Spleen (tissue), 11 donors: ENCODE data around the gene DRD3. TPM values are rescaled to one million over a fixed set of nuclear protein-coding genes. Genes with fewer than 3 reads are reported as not detected.

Source experiments
- DNase-seq: peaks from one replicate; pipeline ENCODE4 v3.0.0-alpha.2; 2020
- H3K27ac ChIP-seq, 8 donors: fragments of 200-600 bp; sonication (generic) in 7 of 8; 1 replicate in 4 of 8; 2 replicates in 4 of 8; pipeline versions ENCODE4 v1.5.0 to v1.8.0; 2016 to 2021; ENCODE audit warnings: inconsistent platforms in 4 of 8, mild to moderate bottlenecking in 4 of 8, moderate library complexity in 1 of 8
- H3K27me3 ChIP-seq, 7 donors: fragments of 200-600 bp; sonication (generic) in 6 of 7; replicated peaks in 1 of 7; 1 replicate in 4 of 7; 2 replicates in 3 of 7; pipeline versions ENCODE4 v1.5.0 to v1.8.0; 2016 to 2021; ENCODE audit warnings: inconsistent platforms in 3 of 7, mild to moderate bottlenecking in 1 of 7
- H3K36me3 ChIP-seq, 6 donors: fragments of 200-600 bp; sonication (generic) in 5 of 6; 1 replicate in 4 of 6; 2 replicates in 2 of 6; pipeline versions ENCODE4 v1.5.0 to v1.8.0; 2016 to 2021; ENCODE audit warnings: inconsistent platforms in 2 of 6
- H3K4me1 ChIP-seq, 6 donors: fragments of 200-600 bp; sonication (generic) in 5 of 6; 1 replicate in 3 of 6; 2 replicates in 3 of 6; pipeline versions ENCODE4 v1.5.0 to v1.8.0; 2016 to 2021; ENCODE audit warnings: inconsistent platforms in 3 of 6
- H3K4me3 ChIP-seq, 8 donors: fragments of 200-600 bp; sonication (generic) in 7 of 8; 1 replicate in 4 of 8; 2 replicates in 4 of 8; pipeline versions ENCODE4 v1.5.0 to v1.8.0; 2016 to 2021; ENCODE audit warnings: inconsistent platforms in 4 of 8, mild to moderate bottlenecking in 4 of 8, moderate library complexity in 2 of 8
- H3K9me3 ChIP-seq, 8 donors: fragments of 200-600 bp; sonication (generic) in 7 of 8; 1 replicate in 4 of 8; 2 replicates in 4 of 8; pipeline versions ENCODE4 v1.5.0 to v1.8.0; 2016 to 2021; ENCODE audit warnings: inconsistent platforms in 4 of 8
- CTCF ChIP-seq, 11 experiments: fragments of 200-600 bp in 7 of 11; fragments of 450-650 bp in 4 of 11; sonication (generic) in 4 of 11; IDR thresholded peaks in 8 of 11; conservative IDR thresholded peaks in 3 of 11; 1 replicate in 7 of 11; 2 replicates in 4 of 11; pipeline versions ENCODE4 v1.4.0 to v1.8.0; 2016 to 2021; ENCODE audit warnings: antibody characterized with exemption in 11 of 11, inconsistent platforms in 4 of 11, mild to moderate bottlenecking in 1 of 11
- POLR2A ChIP-seq, 3 donors: fragments of 450-650 bp; IDR thresholded peaks; one replicate each; pipeline ENCODE4 v1.5.1; 2017; ENCODE audit warnings: antibody characterized with exemption in 3 of 3, mild to moderate bottlenecking in 1 of 3
- POLR2AphosphoS5 ChIP-seq, 3 donors: sonication (generic); formaldehyde crosslinking; IDR thresholded peaks; one replicate each; pipeline ENCODE4 v1.5.1; 2017; ENCODE audit warnings: antibody characterized with exemption in 3 of 3
- WGBS, 5 donors: extraction: QIAGEN DNeasy Blood & Tissue Kit in 3 of 5; methylation state at CpG; one replicate each; pipeline versions ENCODE4 v1.1.5 to v1.1.7; 2013 to 2018; 5-methylcytosine and 5-hydroxymethylcytosine counted together
- intact Hi-C: fragments of 100-400 bp; cut with DNase I; formaldehyde crosslinking; loops from one replicate; pipeline ENCODE4 v1.15.0; 2023; ENCODE audit warnings: low total_unique reads
- polyA plus RNA-seq, 3 donors: library from polyadenylated mRNA; stranded (reverse); fragments of 200-250 nt; gene quantifications; one replicate each; pipeline ENCODE4 v1.2.1, GENCODE V29; 2013
- total RNA-seq, 7 donors: library from RNA; depleted of rRNA in 3 of 7; stranded (reverse); fragments of >200 nt in 3 of 7; fragmentation: NEBNext Ultra II Directional in 4 of 7; extraction: Animal tissue kit (Norgen Biotek cat#: 25700) in 4 of 7; gene quantifications; one replicate each; pipeline versions ENCODE4 v1.1.0 to v1.2.1, GENCODE V29; 2016 to 2021
- donor health status: healthy with polysubstance abuse.
- donor health status: DM: no; HTN: no; CAD: no; lungs with moderate emphysema.
- donor health status: DM: no; HTN: no; CAD: no.
- donor health status: Bipolar disorder and iron deficiency.
- donor health status: healthy.
- donor health status: DM: no; HTN: no; CAD: no.
- donor health status: DM: yes; HTN: yes; CAD: no.

The DRD3 gene
- total and polyA plus RNA-seq, 10 donors, result 0.30 TPM; not detected in 9

GRCh38 chr3:114079761-114080160 is 99.1 kb downstream of the DRD3 start:
- peaks cover 0 to 6% (median 0%) of the 10 kb centered on the region in 6 donors for H3K4me1 ChIP-seq
- no peaks in the 10 kb centered on the region for H3K9me3 ChIP-seq
- TF ChIP-seq POLR2AphosphoS5 (IDR thresholded peaks at IDR 0.05) (no peak), CTCF (IDR thresholded peaks at IDR 0.05 in 8 of 11, conservative IDR thresholded peaks at IDR 0.05 in 3 of 11) (no peak), POLR2A (IDR thresholded peaks at IDR 0.05) (no peak)
- 56 to 83% (median 74%) methylated on average over 5 of the region's 5 CpGs for WGBS, 5 donors
- H3K4me3 ChIP-seq, result peak overlapping the region in 4 of 8 donors; percentile 2 to 43 (median 16)
- peaks cover 0 to 100% (median 65%) of the 10 kb centered on the region in 6 donors for H3K36me3 ChIP-seq
- no peak for DNase-seq
- H3K27ac ChIP-seq, result peak overlapping the region in 7 of 8 donors; percentile 2 to 65 (median 43)
- H3K27me3 ChIP-seq, result no peaks in the 10 kb centered on the region
- intact Hi-C loops, result no loop called here

GRCh38 chr3:114078126-114078525 is 100.7 kb downstream of the DRD3 start:
- no peak for DNase-seq
- Histone ChIP-seq H3K27ac (no peak overlapping the region), H3K4me3 (no peak overlapping the region), H3K27me3 (no peaks in the 10 kb centered on the region), H3K4me1 (peaks cover 0 to 6% (median 0%) of the 10 kb centered on the region in 6 donors), H3K36me3 (peaks cover 0 to 100% (median 73%) of the 10 kb centered on the region in 6 donors), H3K9me3 (no peaks in the 10 kb centered on the region)
- intact Hi-C loops, result no loop called here
- no peak for TF ChIP-seq CTCF (IDR thresholded peaks at IDR 0.05 in 8 of 11, conservative IDR thresholded peaks at IDR 0.05 in 3 of 11)
- no peak for TF ChIP-seq POLR2AphosphoS5 (IDR thresholded peaks at IDR 0.05)
- TF ChIP-seq POLR2A (IDR thresholded peaks at IDR 0.05), result no peak

Other genes starting within 250 kb of the DRD3 start
- gene ZDHHC23, start 231.0 kb downstream of the DRD3 start, total RNA-seq, result 10 to 100 TPM in 2 of 7 donors, 1 to 10 TPM in 5; 5.3 to 16.4 (median 8.4) TPM
- 1 to 10 TPM; 2.0 to 2.8 (median 2.3) TPM for gene ZDHHC23, start 231.0 kb downstream of the DRD3 start, polyA plus RNA-seq
- gene CCDC191, start 122.5 kb downstream of the DRD3 start, total RNA-seq, result 10 to 100 TPM in 2 of 7 donors, 1 to 10 TPM in 5; 5.8 to 11.0 (median 8.5) TPM
- 1 to 10 TPM; 4.2 to 9.1 (median 5.9) TPM for gene CCDC191, start 122.5 kb downstream of the DRD3 start, polyA plus RNA-seq
- 10 to 100 TPM; 21.9 to 45.8 (median 29.2) TPM for gene QTRT2, start 122.3 kb downstream of the DRD3 start, total RNA-seq
- gene QTRT2, start 122.3 kb downstream of the DRD3 start, polyA plus RNA-seq, result 10 to 100 TPM in 1 of 3 donors, 1 to 10 TPM in 2; 7.9 to 12.6 (median 8.1) TPM
- gene ZNF80, start 58.5 kb upstream of the DRD3 start, total RNA-seq, result 1 to 10 TPM in 5 of 7 donors, under 1 TPM in 2; 0.17 to 2.2 (median 1.1) TPM
- under 1 TPM in 2 of 3 donors, not detected in 1; 0.14 to 0.28 TPM for gene ZNF80, start 58.5 kb upstream of the DRD3 start, polyA plus RNA-seq
- gene TIGIT, start 115.0 kb upstream of the DRD3 start, total RNA-seq, result 10 to 100 TPM in 6 of 7 donors, 1 to 10 TPM in 1; 7.6 to 22.0 (median 11.6) TPM
- 1 to 10 TPM; 4.2 to 6.1 (median 4.3) TPM for gene TIGIT, start 115.0 kb upstream of the DRD3 start, polyA plus RNA-seq